Activated T-cell treated with anti-CD3 and anti-CD28 coated beads, Interleukin-2, amount 50 U/mL, for 1 hour (primary cell): ENCODE data around the gene METTL2A.
A peak's percentile ranks its signal among the peaks of the same experiment; 100 is the strongest.
"Not testable (repeated sequence)": the region's sequence is repeated elsewhere in the genome, so short reads cannot be mapped to it uniquely, and the experiment has no call there.

Experiments used
- DNase-seq: peaks from one replicate; pipeline ENCODE4 v3.0.0-alpha.2; 2020

The METTL2A gene

GRCh38 chr17:62473030-62473982, 49.6 kb downstream of the METTL2A start:
- DNase-seq: not testable (repeated sequence)

DNA sequence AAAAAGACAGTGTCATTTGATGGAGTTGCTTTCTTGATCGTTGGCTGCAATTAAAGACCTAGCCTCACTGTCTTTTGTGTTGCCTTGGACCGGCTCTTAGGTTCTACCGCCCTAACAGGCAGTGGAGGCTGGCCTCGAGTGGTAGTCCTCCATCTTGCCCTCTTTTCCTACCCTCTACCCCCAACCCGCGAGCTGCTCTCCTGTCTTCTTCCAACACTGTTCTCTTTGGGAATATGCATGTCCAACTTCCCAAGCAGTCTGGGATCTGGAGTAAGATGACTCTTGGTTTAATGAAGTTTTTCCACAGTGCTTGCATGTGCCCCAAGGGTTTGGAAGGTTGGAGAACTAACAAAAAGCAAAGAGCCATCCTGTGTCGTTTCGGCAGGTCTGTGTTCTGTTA, 53.4 kb downstream of the METTL2A start:
- DNase-seq: not testable (repeated sequence)

DNA sequence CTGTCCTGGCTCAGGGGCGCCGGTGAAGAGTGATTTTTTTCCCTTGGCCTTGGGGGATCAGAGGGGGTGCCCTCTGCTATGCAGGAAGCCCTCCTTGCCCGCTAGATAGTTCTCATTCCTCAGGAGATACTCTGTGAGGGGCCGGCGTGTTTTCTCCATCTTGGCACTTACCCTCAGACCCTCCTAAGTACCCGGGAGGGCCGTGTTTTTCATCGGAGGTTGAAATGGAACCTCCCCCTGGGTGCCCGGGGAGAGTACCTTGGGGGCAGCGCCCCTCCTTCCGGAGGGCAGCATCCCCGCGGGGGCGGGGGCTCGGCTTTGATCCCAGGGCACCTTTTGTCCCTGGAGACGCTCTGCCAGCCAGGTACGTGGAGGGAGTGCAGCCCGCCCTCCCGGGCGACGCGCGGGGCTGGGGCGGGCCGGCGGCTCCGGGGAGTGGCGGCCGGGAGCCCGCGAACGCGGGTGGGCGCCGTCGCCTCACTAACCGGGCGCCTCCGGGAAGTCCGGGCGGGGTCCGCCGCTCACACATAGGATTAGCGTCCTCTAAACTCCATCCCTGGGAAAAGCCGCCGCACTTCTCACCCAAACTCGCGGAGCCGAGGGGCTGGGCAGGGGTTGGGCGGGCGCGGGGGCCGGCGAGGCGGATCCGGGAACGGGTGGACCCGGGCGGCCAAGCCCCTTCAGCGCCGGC, 54.2 kb downstream of the METTL2A start:
- peak; percentile 65 for DNase-seq

GRCh38 chr17:62478424-62478879, 54.8 kb downstream of the METTL2A start, which contains the start of gene TLK2:
Gene TLK2, plus strand, starts transcription at chr17:62478825. Its CDS starts 2,301 bp downstream, at chr17:62481126.
- DNase-seq: peak; percentile 85

GRCh38 chr17:62478880-62479638, 55.4 kb downstream of the METTL2A start:
- DNase-seq: not testable (repeated sequence)

DNA sequence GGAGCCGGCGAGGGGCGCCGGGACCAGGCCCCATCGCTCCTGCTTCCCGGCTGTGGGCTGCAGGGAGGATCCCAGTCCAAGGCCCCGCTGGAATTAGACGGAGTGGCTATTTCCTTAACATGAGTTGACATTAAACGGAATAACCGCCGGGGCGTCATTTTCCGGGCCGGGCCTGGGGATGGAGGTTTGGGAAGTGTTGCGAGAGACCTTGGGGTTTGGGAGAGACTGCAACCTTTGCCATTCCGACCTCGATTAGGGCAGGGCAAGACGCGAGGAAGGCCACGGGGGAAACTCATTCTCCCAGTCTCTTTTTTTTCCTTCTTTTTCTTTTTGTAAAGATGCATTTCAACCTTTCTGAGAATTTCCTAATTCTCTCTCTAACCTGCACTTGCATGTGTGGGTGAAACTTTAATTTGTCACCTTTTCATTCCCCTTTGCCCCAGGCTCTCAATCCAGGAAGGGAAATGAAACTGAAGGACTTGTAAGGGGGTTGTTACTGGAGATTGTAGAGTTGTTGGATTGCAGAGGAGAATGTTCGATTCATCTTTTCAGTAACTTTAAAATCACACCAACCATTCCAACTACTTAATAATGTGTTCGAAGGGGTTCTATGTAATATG, 56.1 kb downstream of the METTL2A start:
- not testable (repeated sequence) for DNase-seq

DNA sequence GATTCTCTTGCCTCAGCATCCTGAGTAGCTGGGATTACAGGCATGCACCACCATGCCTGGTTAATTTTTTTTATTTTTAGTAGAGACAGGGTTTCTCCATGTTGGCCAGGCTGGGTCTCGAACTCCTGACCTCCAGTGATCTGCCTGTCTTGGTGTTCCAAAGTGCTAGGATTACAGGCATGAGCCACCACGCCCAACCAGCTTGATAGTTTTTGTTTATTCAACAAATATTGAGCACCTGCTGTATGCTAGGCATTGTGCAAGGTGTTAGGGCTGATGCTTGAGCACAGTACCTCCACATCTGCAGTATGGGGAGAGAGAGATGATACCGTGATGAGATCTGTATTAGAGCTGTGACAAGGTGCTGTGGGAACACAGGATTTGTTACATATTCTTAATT, 58.9 kb downstream of the METTL2A start:
- not testable (repeated sequence) for DNase-seq

- DNase-seq: not testable (repeated sequence)
Observed at GRCh38 chr17:62490990-62491389, 67.3 kb downstream of the METTL2A start.

GRCh38 chr17:62493049-62493655, 69.5 kb downstream of the METTL2A start:
- not testable (repeated sequence) for DNase-seq

- not testable (repeated sequence) for DNase-seq
Observed at GRCh38 chr17:62494073-62494472, 70.4 kb downstream of the METTL2A start.

- DNase-seq: not testable (repeated sequence)
Observed at GRCh38 chr17:62496344-62496743, 72.6 kb downstream of the METTL2A start.

DNA sequence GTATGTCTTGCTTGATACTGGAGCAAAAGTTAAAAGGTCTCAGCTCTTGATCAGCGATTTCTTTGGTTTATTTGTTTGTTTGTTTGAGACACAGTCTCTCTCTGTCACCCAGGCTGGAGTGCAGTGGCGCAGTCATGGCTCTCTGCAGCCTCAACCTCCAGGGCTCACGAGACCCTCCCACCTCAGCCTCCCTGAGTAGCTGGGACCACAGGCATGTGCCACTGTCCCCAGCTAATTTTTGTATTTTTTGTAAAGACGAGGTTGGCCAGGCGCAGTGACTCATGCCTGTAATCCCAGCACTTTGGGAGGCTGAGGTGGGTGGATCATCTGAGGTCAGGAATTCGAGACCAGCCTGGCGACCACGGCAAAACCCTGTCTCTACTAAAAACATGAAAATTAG, 75.1 kb downstream of the METTL2A start:
- not testable (repeated sequence) for DNase-seq
